GM12891 (cell line): ENCODE results near the gene ZCCHC10.
"Not testable (repeated sequence)": the region's sequence is repeated elsewhere in the genome, so short reads cannot be mapped to it uniquely, and the experiment has no call there.

Experiments used
- POLR2A ChIP-seq: IDR thresholded peaks from 2 replicates; pipeline ENCODE4 v1.6.1; 2011; ENCODE audit warnings: low read depth, low read length, control low read depth
- POLR2AphosphoS5 ChIP-seq: IDR thresholded peaks from 2 replicates; pipeline ENCODE4 v1.6.1; 2011; ENCODE audit warnings: low read depth, low read length, control low read depth

DNA sequence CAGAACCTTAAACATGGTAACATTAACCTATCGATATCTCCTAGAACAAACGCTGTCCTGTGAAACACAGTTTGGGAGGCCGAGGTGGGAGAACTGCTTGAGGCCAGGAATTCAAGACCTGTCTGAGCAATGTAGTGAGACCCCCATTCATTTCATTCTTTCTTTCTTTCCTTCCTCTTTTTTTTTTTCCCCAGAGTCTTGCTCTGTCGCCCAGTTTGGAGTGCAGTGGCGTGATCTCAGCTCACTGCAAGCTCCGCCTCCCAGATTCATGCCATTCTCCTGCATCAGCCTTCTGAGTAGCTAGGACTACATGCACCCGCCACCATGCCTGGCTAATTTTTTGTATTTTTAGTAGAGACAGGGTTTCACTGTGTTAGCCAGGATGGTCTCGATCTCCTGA, 20.2 kb upstream of the ZCCHC10 start:
- TF ChIP-seq POLR2A, POLR2AphosphoS5: not testable (repeated sequence)
